Prostate gland (tissue), 2 donors: ENCODE measurements around the gene DNMT3L. TPM values are rescaled to one million over a fixed set of nuclear protein-coding genes. Genes with fewer than 3 reads are reported as not detected.

Experiments
- DNase-seq: peaks from one replicate; pipeline ENCODE4 v3.0.0-alpha.2; 2019; ENCODE audit warnings: low spot score
- H3K27ac ChIP-seq, 2 donors: fragments of 200-600 bp; sonication (generic); 2 replicates each; pipeline ENCODE4 v1.5.1; 2017 to 2019
- H3K27me3 ChIP-seq: fragments of 200-600 bp; sonication (generic); replicated peaks from 2 replicates; pipeline ENCODE4 v1.5.1; 2019; ENCODE audit not compliant: insufficient read depth
- H3K36me3 ChIP-seq, 2 donors: fragments of 200-600 bp; sonication (generic); 1 replicate in 1 of 2; 2 replicates in 1 of 2; pipeline versions ENCODE4 v1.5.1 to v1.8.1; 2017 to 2019
- H3K4me1 ChIP-seq: fragments of 200-600 bp; sonication (generic); replicated peaks from 2 replicates; pipeline ENCODE4 v1.5.1; 2019
- H3K4me3 ChIP-seq, 2 donors: fragments of 200-600 bp; sonication (generic); 2 replicates each; pipeline ENCODE4 v1.5.1; 2017 to 2019
- H3K9me3 ChIP-seq: fragments of 200-600 bp; sonication (generic); 2 replicates; pipeline ENCODE4 v1.5.1; 2017
- POLR2A ChIP-seq: fragments of 450-650 bp; IDR thresholded peaks from one replicate; pipeline ENCODE4 v1.6.1; 2016; ENCODE audit warnings: antibody characterized with exemption, mild to moderate bottlenecking
- POLR2AphosphoS5 ChIP-seq: sonication (generic); formaldehyde crosslinking; IDR thresholded peaks from one replicate; pipeline ENCODE4 v1.6.1; 2017; ENCODE audit warnings: antibody characterized with exemption
- WGBS: methylation state at CpG from one replicate; pipeline ENCODE4 v1.1.5; 2018; 5-methylcytosine and 5-hydroxymethylcytosine counted together
- intact Hi-C: fragments of 100-400 bp; cut with DNase I; formaldehyde crosslinking; loops from one replicate; pipeline ENCODE4 v1.14.2; 2022
- total RNA-seq, 2 donors: library from RNA; depleted of rRNA; stranded (reverse); fragments of >200 nt; gene quantifications; one replicate each; pipeline ENCODE4 v1.1.0, GENCODE V29; 2016
- TF ChIP-seq, protein P1 (sequence below), 4 experiments: fragments of 200-600 bp in 2 of 4; fragments of 450-650 bp in 2 of 4; sonication (generic) in 2 of 4; IDR thresholded peaks; 1 replicate in 3 of 4; 2 replicates in 1 of 4; pipeline ENCODE4 v1.5.1; 2016 to 2019; ENCODE audit warnings: antibody characterized with exemption in 4 of 4, mild to moderate bottlenecking in 2 of 4, moderate library complexity in 2 of 4

Gene DNMT3L
- total RNA-seq = not detected

DNA sequence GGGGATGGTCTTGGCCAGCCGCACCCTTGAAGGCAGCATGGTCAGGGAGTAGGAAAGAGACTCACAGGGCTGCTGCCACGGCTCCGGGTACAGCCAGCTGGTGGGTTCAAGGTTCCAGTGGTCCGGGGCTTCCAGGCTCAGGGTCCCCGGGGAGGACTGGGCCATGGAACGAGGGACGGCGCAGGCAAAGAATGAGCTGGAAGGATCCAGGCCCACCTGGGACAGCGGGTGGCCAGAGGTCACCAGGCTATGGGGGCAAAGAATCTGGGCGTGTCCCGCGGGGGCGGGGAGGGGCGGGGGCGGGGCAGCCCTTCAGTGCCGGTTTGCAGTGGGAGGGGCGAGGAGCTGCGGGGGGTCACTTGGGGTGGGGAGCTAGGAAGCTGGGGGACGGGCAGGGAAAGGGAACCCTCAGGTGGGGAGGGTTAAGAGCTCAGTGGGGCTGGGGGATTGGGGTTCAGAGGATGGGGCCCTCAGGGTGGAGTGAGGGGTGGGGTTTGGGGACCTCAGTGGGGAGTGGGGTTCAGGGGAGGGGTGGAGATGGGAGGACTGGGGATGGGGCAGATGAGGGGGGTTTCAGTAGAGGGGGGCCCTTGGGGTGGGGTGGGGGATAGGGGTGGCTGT is at the start of gene DNMT3L:
Gene DNMT3L (minus strand): TSS at position 223 of the 621 bp plus-strand sequence. CDS start 638 bp downstream, outside the sequence.
- Histone ChIP-seq H3K27ac (no peak within 1 kb of the TSS), H3K4me3 (no peak within 1 kb of the TSS), H3K4me1 (no peaks in the 10 kb centered on the region), H3K9me3 (no peaks in the 10 kb centered on the region), H3K36me3 (no peaks in the 10 kb centered on the region), H3K27me3 (no peaks in the 10 kb centered on the region)
- no peak for TF ChIP-seq POLR2AphosphoS5
- TF ChIP-seq, protein P1, sequence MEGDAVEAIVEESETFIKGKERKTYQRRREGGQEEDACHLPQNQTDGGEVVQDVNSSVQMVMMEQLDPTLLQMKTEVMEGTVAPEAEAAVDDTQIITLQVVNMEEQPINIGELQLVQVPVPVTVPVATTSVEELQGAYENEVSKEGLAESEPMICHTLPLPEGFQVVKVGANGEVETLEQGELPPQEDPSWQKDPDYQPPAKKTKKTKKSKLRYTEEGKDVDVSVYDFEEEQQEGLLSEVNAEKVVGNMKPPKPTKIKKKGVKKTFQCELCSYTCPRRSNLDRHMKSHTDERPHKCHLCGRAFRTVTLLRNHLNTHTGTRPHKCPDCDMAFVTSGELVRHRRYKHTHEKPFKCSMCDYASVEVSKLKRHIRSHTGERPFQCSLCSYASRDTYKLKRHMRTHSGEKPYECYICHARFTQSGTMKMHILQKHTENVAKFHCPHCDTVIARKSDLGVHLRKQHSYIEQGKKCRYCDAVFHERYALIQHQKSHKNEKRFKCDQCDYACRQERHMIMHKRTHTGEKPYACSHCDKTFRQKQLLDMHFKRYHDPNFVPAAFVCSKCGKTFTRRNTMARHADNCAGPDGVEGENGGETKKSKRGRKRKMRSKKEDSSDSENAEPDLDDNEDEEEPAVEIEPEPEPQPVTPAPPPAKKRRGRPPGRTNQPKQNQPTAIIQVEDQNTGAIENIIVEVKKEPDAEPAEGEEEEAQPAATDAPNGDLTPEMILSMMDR (IDR thresholded peaks at IDR 0.05) = no peak
- no peak for TF ChIP-seq POLR2A
- DNase-seq = no peak
- intact Hi-C loops = no loop called here
- 71% methylated on average over 19 of the region's 19 CpGs for WGBS

DNA sequence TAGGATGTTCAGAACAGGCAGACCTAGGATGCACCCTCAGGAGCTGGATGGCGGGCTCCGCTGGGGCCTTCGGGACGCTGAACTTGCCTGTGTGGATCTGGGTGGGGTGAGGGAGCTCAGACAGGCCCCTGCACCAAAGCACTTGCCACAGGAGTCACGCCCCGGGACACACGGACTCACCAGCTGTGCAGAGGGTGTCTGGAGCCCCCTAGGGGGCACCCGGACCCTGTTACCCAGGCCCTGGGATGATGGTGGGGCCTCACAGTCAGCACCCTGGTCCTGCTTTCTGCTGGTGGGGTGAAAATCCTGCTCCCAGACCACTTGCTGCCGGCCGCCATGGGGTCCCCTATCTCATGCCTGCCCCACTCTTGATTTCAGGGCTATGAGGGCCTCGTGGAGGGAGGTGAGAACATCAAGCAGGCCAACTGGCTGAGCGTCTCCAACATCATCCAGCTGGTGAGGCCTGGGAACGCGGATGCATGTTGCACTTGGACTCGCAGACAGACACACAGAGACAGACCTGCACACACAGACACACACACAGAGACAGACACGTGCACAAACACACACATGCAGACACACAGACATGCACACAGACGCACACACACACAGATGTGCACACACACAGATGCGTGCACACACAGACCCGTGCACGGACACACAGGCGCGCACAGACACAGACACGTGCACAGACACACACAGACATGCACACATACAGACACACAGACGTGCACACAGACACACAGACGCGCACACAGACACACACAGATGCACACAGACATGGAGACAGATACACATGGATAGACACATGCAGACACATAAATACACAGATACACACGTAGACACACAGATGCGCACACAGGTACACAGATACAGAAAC is 49.2 kb upstream of the DNMT3L start:
- WGBS = 83% methylated on average over 28 of the region's 28 CpGs
- H3K27me3 ChIP-seq = no peaks in the 10 kb centered on the region
- H3K4me3 ChIP-seq = no peak overlapping the region
- peaks cover 14 to 16% of the 10 kb centered on the region in 2 donors for H3K36me3 ChIP-seq
- intact Hi-C loops = no loop called here
- no peaks in the 10 kb centered on the region for H3K9me3 ChIP-seq
- TF ChIP-seq POLR2AphosphoS5 (no peak), POLR2A (no peak)
- TF ChIP-seq, protein P1 (IDR thresholded peaks at IDR 0.05) = no peak
- no peak for DNase-seq
- H3K4me1 ChIP-seq = no peaks in the 10 kb centered on the region
- no peak overlapping the region for H3K27ac ChIP-seq

DNA sequence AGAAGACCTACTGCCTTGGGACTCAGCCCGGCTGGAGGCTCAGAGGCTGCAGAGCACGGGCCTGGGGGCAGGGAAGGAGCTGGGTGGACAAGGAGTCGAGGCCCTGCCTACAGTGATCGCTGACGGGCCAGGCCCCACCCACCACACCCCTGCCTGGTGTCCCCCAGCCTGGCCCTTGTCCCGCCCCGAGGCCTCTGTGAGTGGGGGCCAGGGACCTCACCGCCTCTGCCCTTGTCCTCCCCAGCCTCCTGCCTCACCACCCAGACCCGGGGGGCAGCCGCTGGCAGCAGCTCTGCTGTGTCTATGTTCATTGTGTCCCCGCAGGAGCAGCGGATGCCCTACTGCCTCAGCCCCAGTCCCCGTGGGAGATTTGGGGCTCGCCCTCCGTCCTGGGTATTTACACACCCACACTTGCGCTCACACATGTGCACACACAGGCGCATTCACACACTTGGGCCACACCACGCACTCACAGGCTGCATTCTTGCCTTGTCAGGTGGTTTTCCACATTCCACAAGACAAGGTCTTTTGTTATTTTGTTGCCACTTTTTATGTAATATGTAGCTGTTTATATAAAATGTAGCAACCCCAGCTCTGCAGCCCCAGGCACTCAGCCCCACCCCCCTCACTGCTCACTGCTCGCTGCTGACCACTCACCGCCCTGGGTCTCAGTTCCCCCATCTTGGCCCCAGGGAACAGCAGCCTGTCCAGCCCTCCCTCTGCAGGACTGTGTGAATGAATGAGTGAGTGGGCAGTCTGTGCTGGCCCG is 45.4 kb upstream of the DNMT3L start:
- no peaks in the 10 kb centered on the region for H3K27me3 ChIP-seq
- H3K4me1 ChIP-seq = no peaks in the 10 kb centered on the region
- no peak overlapping the region for H3K4me3 ChIP-seq
- 77% methylated on average over 19 of the region's 21 CpGs for WGBS
- no peak overlapping the region for H3K27ac ChIP-seq
- intact Hi-C loops = no loop called here
- TF ChIP-seq, protein P1 (IDR thresholded peaks at IDR 0.05) = no peak
- no peak for TF ChIP-seq POLR2A
- TF ChIP-seq POLR2AphosphoS5 = no peak
- no peaks in the 10 kb centered on the region for H3K9me3 ChIP-seq
- H3K36me3 ChIP-seq = peaks cover 0 to 5% of the 10 kb centered on the region in 2 donors
- no peak for DNase-seq

DNA sequence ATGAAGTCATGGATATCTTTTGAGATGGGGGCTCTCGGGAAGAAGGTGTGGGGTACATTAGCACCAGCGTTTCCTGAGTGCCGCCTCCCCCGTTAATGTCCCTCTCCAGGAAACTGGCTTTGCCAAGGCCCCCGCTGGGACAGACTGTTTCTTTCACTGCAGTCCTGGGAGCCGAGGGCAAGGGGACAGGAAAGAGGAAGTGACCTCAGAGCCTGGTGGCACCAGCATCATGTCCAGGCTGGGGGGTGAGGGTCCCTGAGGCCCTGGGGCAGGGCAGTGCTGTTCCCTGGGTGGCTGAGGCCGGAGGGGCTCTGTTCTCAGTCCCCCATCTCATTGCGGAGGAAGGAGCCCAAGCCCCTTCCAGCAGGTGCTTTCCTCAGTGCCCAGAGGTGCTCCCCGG is 44.0 kb upstream of the DNMT3L start:
- Histone ChIP-seq H3K27ac (no peak overlapping the region), H3K4me3 (no peak overlapping the region), H3K9me3 (no peaks in the 10 kb centered on the region), H3K36me3 (no peaks in the 10 kb centered on the region), H3K27me3 (no peaks in the 10 kb centered on the region), H3K4me1 (peaks cover 8% of the 10 kb centered on the region)
- DNase-seq = no peak
- TF ChIP-seq POLR2AphosphoS5 = no peak
- TF ChIP-seq, protein P1 (IDR thresholded peaks at IDR 0.05) = no peak
- TF ChIP-seq POLR2A = no peak
- intact Hi-C loops = no loop called here
- WGBS = 77% methylated on average over 9 of the region's 9 CpGs
